B cell (primary cell): Measurements from ENCODE around the gene PPARG. TPM values are rescaled to one million over a fixed set of nuclear protein-coding genes. Genes with fewer than 3 reads are reported as not detected.
"Not testable (repeated sequence)": the region's sequence is repeated elsewhere in the genome, so short reads cannot be mapped to it uniquely, and the experiment has no call there.

Source experiments
- ATAC-seq: fragments of 200-7000 bp; cut with Tn5 transposase; one replicate; pipeline ENCODE4 v1.10.0; 2021; ENCODE audit warnings: low read depth, mild to moderate bottlenecking, moderate number of reproducible peaks, moderate library complexity
- CTCF ChIA-PET: fragments of 350-600 bp; sonication (Branson Sonifier 250); formaldehyde crosslinking; loops from one replicate; lab custom pipeline; 2021; ENCODE audit warnings: antibody characterized with exemption, inconsistent platforms; lab: Charles Lee
- POLR2A ChIA-PET: fragments of 350-600 bp; sonication (Branson Sonifier 250); formaldehyde crosslinking; loops from one replicate; lab custom pipeline; 2021; ENCODE audit warnings: antibody characterized with exemption; lab: Charles Lee
- DNase-seq: peaks from one replicate; pipeline ENCODE4 v3.0.0; 2013
- H2AFZ ChIP-seq: 2 replicates; pipeline ENCODE4 v1.6.1; 2012; ENCODE audit warnings: mild to moderate bottlenecking, low read depth, low read length; ENCODE audit not compliant: insufficient read depth, poor library complexity, severe bottlenecking
- H3K27ac ChIP-seq, 2 donors: 1 replicate in 1 of 2; 2 replicates in 1 of 2; pipeline ENCODE4 v1.5.1; 2012 to 2013; ENCODE audit warnings: low read length in 2 of 2, mild to moderate bottlenecking in 2 of 2, moderate library complexity in 1 of 2
- H3K27me3 ChIP-seq, 4 experiments: fragments of 200-600 bp in 1 of 4; sonication (generic) in 1 of 4; replicated peaks in 1 of 4; 1 replicate in 2 of 4; 2 replicates in 2 of 4; pipeline versions ENCODE4 v1.6.1 to v1.7.0; 2013 to 2016; ENCODE audit warnings: low read length in 3 of 4, mild to moderate bottlenecking in 2 of 4, mixed read lengths in 1 of 4, moderate library complexity in 1 of 4; ENCODE audit not compliant: insufficient read depth in 4 of 4, control insufficient read depth in 3 of 4; ENCODE audit errors: control extremely low read depth in 1 of 4
- H3K36me3 ChIP-seq, 2 experiments: replicated peaks in 1 of 2; 1 replicate in 1 of 2; 2 replicates in 1 of 2; pipeline versions ENCODE4 v1.6.1 to v1.7.1; 2013; ENCODE audit warnings: low read length in 1 of 2; ENCODE audit not compliant: insufficient read depth in 2 of 2, control insufficient read depth in 1 of 2; ENCODE audit errors: control extremely low read depth in 1 of 2, extremely low read depth in 1 of 2
- H3K4me1 ChIP-seq, 2 donors: fragments of 200-600 bp in 1 of 2; sonication (generic) in 1 of 2; 1 replicate in 1 of 2; 2 replicates in 1 of 2; pipeline versions ENCODE4 v1.5.1 to v1.6.1; 2013 to 2017; ENCODE audit warnings: low read length in 2 of 2; ENCODE audit not compliant: control insufficient read depth in 2 of 2, insufficient read depth in 2 of 2
- H3K4me2 ChIP-seq: replicated peaks from 2 replicates; pipeline ENCODE3; 2012; ENCODE audit warnings: mild to moderate bottlenecking, low read depth, low read length; ENCODE audit not compliant: poor library complexity, severe bottlenecking
- H3K4me3 ChIP-seq, 5 experiments: fragments of 200-600 bp in 1 of 5; sonication (generic) in 1 of 5; 1 replicate in 3 of 5; 2 replicates in 2 of 5; pipeline versions ENCODE4 v1.5.1 to v1.7.0; 2011 to 2016; ENCODE audit warnings: low read length in 4 of 5, mild to moderate bottlenecking in 4 of 5, low read depth in 2 of 5, control low read depth in 1 of 5, moderate library complexity in 1 of 5; ENCODE audit not compliant: insufficient read depth in 1 of 5; ENCODE audit errors: control extremely low read depth in 1 of 5, extremely low read depth in 1 of 5
- H3K79me2 ChIP-seq: fragments of 200-600 bp; sonication (generic); one replicate; pipeline ENCODE4 v1.6.0; 2016; ENCODE audit warnings: low read length; ENCODE audit not compliant: control insufficient read depth, insufficient read depth
- H3K9ac ChIP-seq: fragments of 200-600 bp; sonication (generic); 2 replicates; pipeline ENCODE4 v1.6.1; 2017; ENCODE audit warnings: mild to moderate bottlenecking, low read length, moderate library complexity
- H3K9me3 ChIP-seq, 3 donors: one replicate each; pipeline versions ENCODE4 v1.6.1 to v1.7.1; 2013; ENCODE audit warnings: low read length in 2 of 3; ENCODE audit not compliant: control insufficient read depth in 2 of 3, insufficient read depth in 1 of 3; ENCODE audit errors: control extremely low read depth in 1 of 3
- H4K20me1 ChIP-seq: 2 replicates; pipeline ENCODE4 v1.6.0; 2012; ENCODE audit warnings: mild to moderate bottlenecking, low read length; ENCODE audit not compliant: insufficient read depth, control insufficient read depth, poor library complexity, severe bottlenecking
- H3K27ac Mint-ChIP-seq: one replicate; pipeline ENCODE4 v1.8.0; 2021; ENCODE audit warnings: mixed read lengths
- H3K27me3 Mint-ChIP-seq: one replicate; pipeline ENCODE4 v1.8.0; 2021; ENCODE audit warnings: mixed read lengths
- H3K4me1 Mint-ChIP-seq: one replicate; pipeline ENCODE4 v1.8.0; 2021; ENCODE audit warnings: mixed read lengths
- H3K4me3 Mint-ChIP-seq: one replicate; pipeline ENCODE4 v1.8.0; 2021; ENCODE audit warnings: mixed read lengths
- H3K9me3 Mint-ChIP-seq: one replicate; pipeline ENCODE4 v1.8.0; 2022; ENCODE audit warnings: mixed read lengths; ENCODE audit not compliant: insufficient read depth
- EZH2 ChIP-seq: IDR thresholded peaks from 2 replicates; pipeline ENCODE4 v1.6.1; 2012; ENCODE audit warnings: borderline replicate concordance, low read depth, mild to moderate bottlenecking, moderate library complexity, low read length; ENCODE audit not compliant: insufficient read depth, poor library complexity, severe bottlenecking
- WGBS: methylation state at CpG from one replicate; pipeline ENCODE4 v1.1.5; 2013; ENCODE audit warnings: missing lambda C conversion rate; ENCODE audit not compliant: insufficient coverage; 5-methylcytosine and 5-hydroxymethylcytosine counted together
- intact Hi-C: fragments of 100-400 bp; cut with micrococcal nuclease; formaldehyde crosslinking; loops from one replicate; pipeline ENCODE4 v1.10.0; 2022
- polyA plus RNA-seq: library from polyadenylated mRNA; depleted of rRNA; stranded (reverse); fragments of >200 nt; gene quantifications from 2 replicates; pipeline ENCODE4 v1.2.3, GENCODE V29; 2012
- total RNA-seq, 2 donors: library from RNA; stranded (reverse); fragments of 120-200 nt in 1 of 2; gene quantifications; 1 replicate in 1 of 2; 2 replicates in 1 of 2; pipeline versions ENCODE4 v1.2.3 to v1.2.4, GENCODE V29; 2013 to 2022
- TF ChIP-seq, protein P1 (sequence below): fragments of 200-600 bp; IDR thresholded peaks from one replicate; pipeline ENCODE4 v1.8.0; 2022; ENCODE audit warnings: antibody characterized with exemption, mild to moderate bottlenecking

PPARG gene
- total and polyA plus RNA-seq, 2 donors (not counting 1 experiment from before 2014, with no cell fraction given): 0.12 to 0.44 TPM

DNA sequence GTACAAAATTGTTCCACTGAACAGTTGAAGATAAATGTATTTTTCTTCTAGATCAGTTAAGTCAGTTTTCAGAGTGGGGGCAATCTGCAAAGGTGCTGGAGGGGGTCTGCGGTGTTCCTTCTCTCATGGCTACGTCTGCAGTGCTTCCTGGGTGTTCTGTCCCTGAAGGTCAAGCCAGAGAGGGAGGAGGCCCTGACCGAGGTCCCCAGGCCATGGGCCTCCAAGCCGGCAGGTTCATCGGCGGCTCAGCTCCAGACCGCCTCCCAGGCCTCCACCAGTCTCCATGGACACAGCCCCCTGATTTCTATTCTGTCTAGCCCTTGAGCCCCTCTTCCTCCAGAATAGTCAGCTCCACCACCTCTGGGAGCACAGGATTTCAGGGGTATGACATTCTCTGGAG lies 166.9 kb downstream of the PPARG start:
- Mint-ChIP-seq H3K9me3 (peaks cover 1% of the 10 kb centered on the region), H3K27ac (no peak overlapping the region), H3K27me3 (no peaks in the 10 kb centered on the region), H3K4me1 (no peaks in the 10 kb centered on the region), H3K4me3 (no peak overlapping the region)
- Histone ChIP-seq H3K4me3 (no peak overlapping the region), H2AFZ (no peak overlapping the region), H3K4me2 (no peak overlapping the region), H3K79me2 (no peaks in the 10 kb centered on the region), H3K4me1 (no peaks in the 10 kb centered on the region), H3K27me3 (no peaks in the 10 kb centered on the region), H3K9ac (no peak overlapping the region), H3K27ac (no peak overlapping the region), H3K9me3 (no peaks in the 10 kb centered on the region), H3K36me3 (no peaks in the 10 kb centered on the region), H4K20me1 (no peaks in the 10 kb centered on the region)
- DNase-seq (no peak), ATAC-seq (no peak)
- 87% methylated on average over 7 of the region's 7 CpGs for WGBS
- intact Hi-C loops: no loop called here
- CTCF ChIA-PET: no interaction called here
- TF ChIP-seq, protein P1, sequence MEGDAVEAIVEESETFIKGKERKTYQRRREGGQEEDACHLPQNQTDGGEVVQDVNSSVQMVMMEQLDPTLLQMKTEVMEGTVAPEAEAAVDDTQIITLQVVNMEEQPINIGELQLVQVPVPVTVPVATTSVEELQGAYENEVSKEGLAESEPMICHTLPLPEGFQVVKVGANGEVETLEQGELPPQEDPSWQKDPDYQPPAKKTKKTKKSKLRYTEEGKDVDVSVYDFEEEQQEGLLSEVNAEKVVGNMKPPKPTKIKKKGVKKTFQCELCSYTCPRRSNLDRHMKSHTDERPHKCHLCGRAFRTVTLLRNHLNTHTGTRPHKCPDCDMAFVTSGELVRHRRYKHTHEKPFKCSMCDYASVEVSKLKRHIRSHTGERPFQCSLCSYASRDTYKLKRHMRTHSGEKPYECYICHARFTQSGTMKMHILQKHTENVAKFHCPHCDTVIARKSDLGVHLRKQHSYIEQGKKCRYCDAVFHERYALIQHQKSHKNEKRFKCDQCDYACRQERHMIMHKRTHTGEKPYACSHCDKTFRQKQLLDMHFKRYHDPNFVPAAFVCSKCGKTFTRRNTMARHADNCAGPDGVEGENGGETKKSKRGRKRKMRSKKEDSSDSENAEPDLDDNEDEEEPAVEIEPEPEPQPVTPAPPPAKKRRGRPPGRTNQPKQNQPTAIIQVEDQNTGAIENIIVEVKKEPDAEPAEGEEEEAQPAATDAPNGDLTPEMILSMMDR: no peak
- no peak for TF ChIP-seq EZH2
- POLR2A ChIA-PET: no interaction called here

- H3K27ac ChIP-seq: no peak overlapping the region
- no peak for DNase-seq
- 46% methylated on average over 3 of the region's 3 CpGs for WGBS
- Mint-ChIP-seq H3K27ac (no peak overlapping the region), H3K27me3 (no peaks in the 10 kb centered on the region), H3K4me3 (no peak overlapping the region), H3K9me3 (no peaks in the 10 kb centered on the region), H3K4me1 (no peaks in the 10 kb centered on the region)
- H4K20me1 ChIP-seq: no peaks in the 10 kb centered on the region
- intact Hi-C loops: no loop called here
- no peaks in the 10 kb centered on the region for H3K36me3 ChIP-seq
- H3K79me2 ChIP-seq: no peaks in the 10 kb centered on the region
- ChIA-PET CTCF (no interaction called here), POLR2A (no interaction called here)
- H3K4me2 ChIP-seq: no peak overlapping the region
- TF ChIP-seq EZH2: no peak
- TF ChIP-seq, protein P1: no peak
- no peak overlapping the region for H3K9ac ChIP-seq
- no peak for ATAC-seq
- no peak overlapping the region for H2AFZ ChIP-seq
- no peaks in the 10 kb centered on the region for H3K9me3 ChIP-seq
- H3K4me3 ChIP-seq: no peak overlapping the region
- H3K27me3 ChIP-seq: no peaks in the 10 kb centered on the region
- H3K4me1 ChIP-seq: no peaks in the 10 kb centered on the region
Measured at GRCh38 chr3:12456441-12456840, 167.6 kb downstream of the PPARG start.

- H3K79me2 ChIP-seq, POLR2A ChIA-PET, H3K4me2 ChIP-seq, H3K4me1 Mint-ChIP-seq, H3K9me3 ChIP-seq, H2AFZ ChIP-seq, intact Hi-C loops, H3K27ac Mint-ChIP-seq, H3K36me3 ChIP-seq, H3K4me3 ChIP-seq, H3K27ac ChIP-seq, H3K27me3 Mint-ChIP-seq, H3K9me3 Mint-ChIP-seq, H3K4me3 Mint-ChIP-seq, ATAC-seq, H3K4me1 ChIP-seq, DNase-seq, H3K9ac ChIP-seq, H3K27me3 ChIP-seq, H4K20me1 ChIP-seq: not testable (repeated sequence)
- 100% methylated on average over 2 of the region's 4 CpGs for WGBS
- CTCF ChIA-PET: interaction anchor here (1.6 kb wide), 1 partner anchor 22 kb away, joined by 3 read pairs; no protein-coding TSS in a partner anchor
Measured at GRCh38 chr3:12457380-12457779, 168.5 kb downstream of the PPARG start.
